OCI-LY7 (cell line): Measurements from ENCODE around the gene UGCG. TPM values are rescaled to one million over a fixed set of nuclear protein-coding genes. Genes with fewer than 3 reads are reported as not detected.

Source experiments
- BruUV-seq: library from RNA; stranded (reverse); fragments of 400-500 nt; replicated peaks from 2 replicates; lab custom pipeline; 2021; lab: Mats Ljungman, UMichigan
- CTCF ChIA-PET: fragments of 300-600 bp; sonication (Branson Sonifier 250); formaldehyde crosslinking; loops from one replicate; lab custom pipeline; 2022; ENCODE audit warnings: antibody characterized with exemption; ENCODE audit not compliant: unreplicated experiment; lab: Charles Lee
- POLR2A ChIA-PET: fragments of 300-600 bp; sonication (Branson Sonifier 250); formaldehyde crosslinking; loops from one replicate; lab custom pipeline; 2022; ENCODE audit warnings: antibody characterized with exemption; lab: Charles Lee
- DNase-seq: peaks from one replicate; pipeline ENCODE4 v3.0.0-alpha.2; 2015; ENCODE audit warnings: low spot score
- H2AFZ ChIP-seq: fragments of 200-600 bp; sonication (generic), shearing (Covaris generic); 2 replicates; pipeline ENCODE4 v1.6.1; 2014; ENCODE audit warnings: mild to moderate bottlenecking, antibody characterized with exemption, low read length, moderate library complexity
- H3K27ac ChIP-seq: fragments of 200-600 bp; sonication (generic); 2 replicates; pipeline ENCODE4 v1.5.1; 2014; ENCODE audit warnings: mixed run types, low read depth, mild to moderate bottlenecking, moderate library complexity, low read length, inconsistent platforms; ENCODE audit not compliant: poor library complexity, severe bottlenecking
- H3K36me3 ChIP-seq: fragments of 200-600 bp; sonication (generic); 2 replicates; pipeline ENCODE4 v1.6.1; 2014; ENCODE audit warnings: mild to moderate bottlenecking, antibody characterized with exemption, low read length, moderate library complexity, mixed read lengths; ENCODE audit not compliant: insufficient read depth
- H3K4me1 ChIP-seq: fragments of 200-600 bp; sonication (generic); 2 replicates; pipeline ENCODE4 v1.5.1; 2014; ENCODE audit warnings: mild to moderate bottlenecking, low read length; ENCODE audit not compliant: insufficient read depth, poor library complexity, severe bottlenecking
- H3K4me2 ChIP-seq: fragments of 200-600 bp; sonication (generic); 2 replicates; pipeline ENCODE4 v1.6.1; 2014; ENCODE audit warnings: mild to moderate bottlenecking, low read length
- H3K4me3 ChIP-seq: fragments of 200-600 bp; sonication (generic); 2 replicates; pipeline ENCODE4 v1.5.1; 2014; ENCODE audit warnings: mild to moderate bottlenecking, low read depth, low read length; ENCODE audit not compliant: poor library complexity, severe bottlenecking
- H3K79me2 ChIP-seq: fragments of 200-600 bp; sonication (generic); 2 replicates; pipeline ENCODE4 v1.6.1; 2016; ENCODE audit warnings: low read depth, mild to moderate bottlenecking, low read length, moderate library complexity, mixed read lengths; ENCODE audit not compliant: insufficient read depth
- H3K9me2 ChIP-seq: fragments of 200-600 bp; sonication (generic); 2 replicates; pipeline ENCODE4 v1.6.1; 2016; ENCODE audit warnings: mild to moderate bottlenecking, low read length, mixed read lengths; ENCODE audit not compliant: insufficient read depth
- H3K9me3 ChIP-seq: fragments of 200-600 bp; sonication (generic); 2 replicates; pipeline ENCODE4 v1.6.1; 2014; ENCODE audit warnings: mild to moderate bottlenecking, mixed run types, low read length, mixed read lengths
- H4K20me1 ChIP-seq: fragments of 200-600 bp; sonication (generic); 2 replicates; pipeline ENCODE4 v1.6.1; 2014; ENCODE audit warnings: mild to moderate bottlenecking, antibody characterized with exemption, low read length, moderate library complexity, mixed read lengths; ENCODE audit not compliant: insufficient read depth
- EZH2phosphoT487 ChIP-seq: fragments of 200-600 bp; sonication (generic); IDR thresholded peaks from 2 replicates; pipeline ENCODE4 v1.6.1; 2018; ENCODE audit warnings: low read depth, borderline replicate concordance, mild to moderate bottlenecking, mixed run types, antibody characterized with exemption, low read length, moderate library complexity, mixed read lengths
- intact Hi-C: fragments of 100-400 bp; cut with micrococcal nuclease; formaldehyde crosslinking; loops from one replicate; pipeline ENCODE4 v1.10.0; 2022; ENCODE audit not compliant: unreplicated experiment
- total RNA-seq, 2 experiments: library from RNA; depleted of rRNA in 1 of 2; stranded (reverse); fragments of >200 nt in 1 of 2; shearing (Covaris generic) in 1 of 2; gene quantifications; 2 replicates each; pipeline ENCODE4 v1.2.3, GENCODE V29; 2014 to 2022
- TF ChIP-seq, protein P1 (sequence below): fragments of 200-600 bp; sonication (generic); conservative IDR thresholded peaks from 2 replicates; pipeline ENCODE4 v1.5.1; 2014; ENCODE audit warnings: mild to moderate bottlenecking, antibody characterized with exemption, low read length, moderate library complexity, mixed read lengths

UGCG gene
- total RNA-seq, 2 experiments from 2014 or later, result 12.9 to 14.7 TPM

DNA sequence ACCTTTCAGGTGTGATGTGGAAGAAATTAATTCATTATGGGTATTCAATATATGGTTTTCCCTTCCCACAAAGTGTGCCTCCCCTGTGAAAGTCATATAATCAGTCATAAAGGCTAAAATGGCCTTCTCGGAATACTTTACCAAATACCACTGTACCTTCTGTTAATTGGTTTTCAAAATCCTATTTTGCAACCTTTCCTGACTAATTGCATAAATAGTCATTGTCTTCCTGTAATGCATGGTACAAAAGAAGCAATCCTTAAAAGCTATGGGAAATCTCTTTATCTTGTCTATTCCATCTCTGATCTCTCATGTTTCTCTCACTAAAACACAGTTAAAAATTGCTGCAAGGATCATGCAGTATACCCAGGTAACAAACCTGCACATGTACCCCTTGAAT is 44.3 kb upstream of the UGCG start:
- no peak overlapping the region for H2AFZ ChIP-seq
- H3K9me2 ChIP-seq, result no peaks in the 10 kb centered on the region
- H4K20me1 ChIP-seq, result no peaks in the 10 kb centered on the region
- no peaks in the 10 kb centered on the region for H3K36me3 ChIP-seq
- no peaks in the 10 kb centered on the region for H3K9me3 ChIP-seq
- intact Hi-C loops, result no loop called here
- no TSS peak for BruUV-seq
- TF ChIP-seq EZH2phosphoT487, result no peak
- TF ChIP-seq, protein P1, sequence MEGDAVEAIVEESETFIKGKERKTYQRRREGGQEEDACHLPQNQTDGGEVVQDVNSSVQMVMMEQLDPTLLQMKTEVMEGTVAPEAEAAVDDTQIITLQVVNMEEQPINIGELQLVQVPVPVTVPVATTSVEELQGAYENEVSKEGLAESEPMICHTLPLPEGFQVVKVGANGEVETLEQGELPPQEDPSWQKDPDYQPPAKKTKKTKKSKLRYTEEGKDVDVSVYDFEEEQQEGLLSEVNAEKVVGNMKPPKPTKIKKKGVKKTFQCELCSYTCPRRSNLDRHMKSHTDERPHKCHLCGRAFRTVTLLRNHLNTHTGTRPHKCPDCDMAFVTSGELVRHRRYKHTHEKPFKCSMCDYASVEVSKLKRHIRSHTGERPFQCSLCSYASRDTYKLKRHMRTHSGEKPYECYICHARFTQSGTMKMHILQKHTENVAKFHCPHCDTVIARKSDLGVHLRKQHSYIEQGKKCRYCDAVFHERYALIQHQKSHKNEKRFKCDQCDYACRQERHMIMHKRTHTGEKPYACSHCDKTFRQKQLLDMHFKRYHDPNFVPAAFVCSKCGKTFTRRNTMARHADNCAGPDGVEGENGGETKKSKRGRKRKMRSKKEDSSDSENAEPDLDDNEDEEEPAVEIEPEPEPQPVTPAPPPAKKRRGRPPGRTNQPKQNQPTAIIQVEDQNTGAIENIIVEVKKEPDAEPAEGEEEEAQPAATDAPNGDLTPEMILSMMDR, result no peak
- no peaks in the 10 kb centered on the region for H3K4me1 ChIP-seq
- no peak overlapping the region for H3K4me2 ChIP-seq
- CTCF ChIA-PET, result no interaction called here
- no peak overlapping the region for H3K27ac ChIP-seq
- no peak for DNase-seq
- POLR2A ChIA-PET, result no interaction called here
- H3K4me3 ChIP-seq, result no peak overlapping the region
- H3K79me2 ChIP-seq, result no peaks in the 10 kb centered on the region

DNA sequence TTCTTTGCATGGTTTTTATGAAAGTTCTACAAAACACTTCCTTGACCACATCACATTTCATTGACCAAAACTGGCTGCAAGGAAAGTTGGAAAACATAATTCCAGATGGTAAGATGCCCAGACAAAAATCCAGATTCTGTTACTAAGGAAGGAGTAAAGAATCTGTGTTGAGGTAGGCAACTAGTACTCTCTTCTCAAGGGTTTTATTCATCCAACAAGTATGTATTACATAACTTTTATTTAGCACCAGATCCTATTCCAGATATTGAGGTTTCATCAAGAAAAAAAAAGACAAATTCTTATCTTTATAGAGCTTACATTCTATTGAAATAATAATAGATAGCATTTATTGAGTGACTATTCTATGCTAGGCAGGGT is 43.2 kb upstream of the UGCG start:
- ChIA-PET CTCF (no interaction called here), POLR2A (interaction anchor here (0.9 kb wide), 1 partner anchor 147 kb away, joined by 9 read pairs; no protein-coding TSS in a partner anchor)
- Histone ChIP-seq H3K9me3 (no peaks in the 10 kb centered on the region), H3K4me2 (no peak overlapping the region), H3K9me2 (no peaks in the 10 kb centered on the region), H3K27ac (no peak overlapping the region), H3K4me3 (no peak overlapping the region), H3K36me3 (no peaks in the 10 kb centered on the region), H3K79me2 (no peaks in the 10 kb centered on the region), H4K20me1 (no peaks in the 10 kb centered on the region), H2AFZ (no peak overlapping the region), H3K4me1 (no peaks in the 10 kb centered on the region)
- BruUV-seq, result no TSS peak
- DNase-seq, result no peak
- intact Hi-C loops, result no loop called here
- TF ChIP-seq, protein P1, result no peak
- TF ChIP-seq EZH2phosphoT487, result no peak

DNA sequence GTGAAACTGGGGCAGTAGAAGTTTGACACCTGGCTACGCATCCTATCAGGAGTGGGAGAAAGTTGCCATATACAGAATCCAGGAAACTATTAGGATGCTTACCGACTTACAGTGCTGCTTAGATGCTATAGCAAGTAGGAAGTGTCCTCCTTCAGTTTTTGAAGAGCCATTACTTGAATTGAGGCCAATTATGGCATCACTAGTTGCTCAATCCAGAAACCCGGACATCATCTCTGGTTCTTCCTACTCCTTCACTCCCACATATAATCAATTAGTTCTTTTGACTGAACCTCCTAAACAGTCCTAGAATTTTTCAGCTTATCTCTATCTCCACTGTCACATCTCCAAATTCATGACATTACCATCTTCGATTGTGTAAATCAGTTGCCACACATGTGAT is 41.8 kb upstream of the UGCG start:
- no peak for TF ChIP-seq EZH2phosphoT487
- TF ChIP-seq, protein P1, result no peak
- intact Hi-C loops, result no loop called here
- Histone ChIP-seq H3K27ac (no peak overlapping the region), H4K20me1 (no peaks in the 10 kb centered on the region), H3K9me2 (no peaks in the 10 kb centered on the region), H3K79me2 (no peaks in the 10 kb centered on the region), H3K4me2 (no peak overlapping the region), H3K4me1 (no peaks in the 10 kb centered on the region), H3K9me3 (no peaks in the 10 kb centered on the region), H3K36me3 (no peaks in the 10 kb centered on the region), H2AFZ (no peak overlapping the region), H3K4me3 (no peak overlapping the region)
- no peak for DNase-seq
- POLR2A ChIA-PET, result interaction anchor here (0.6 kb wide), 1 partner anchor 233 kb away, joined by 4 read pairs; no protein-coding TSS in a partner anchor
- BruUV-seq, result no TSS peak
- CTCF ChIA-PET, result no interaction called here
